IPS-18a (cell line): ENCODE data around the gene OR10H1.
"Not testable (repeated sequence)": the region's sequence is repeated elsewhere in the genome, so short reads cannot be mapped to it uniquely, and the experiment has no call there.

ENCODE experiments used
- H3K27ac ChIP-seq: one replicate; pipeline ENCODE4 v1.5.1; 2013; ENCODE audit warnings: low read length
- H3K27me3 ChIP-seq: one replicate; pipeline ENCODE4 v1.6.1; 2013; ENCODE audit warnings: mild to moderate bottlenecking, low read length; ENCODE audit not compliant: control insufficient read depth, insufficient read depth
- H3K36me3 ChIP-seq: one replicate; pipeline ENCODE4 v1.6.1; 2013; ENCODE audit warnings: low read depth, low read length; ENCODE audit not compliant: control insufficient read depth
- H3K4me1 ChIP-seq: one replicate; pipeline ENCODE4 v1.6.1; 2013; ENCODE audit warnings: low read depth, low read length; ENCODE audit not compliant: control insufficient read depth
- H3K4me3 ChIP-seq: one replicate; pipeline ENCODE4 v1.5.1; 2013; ENCODE audit warnings: low read length
- H3K9ac ChIP-seq: one replicate; pipeline ENCODE4 v1.6.1; 2013; ENCODE audit warnings: mild to moderate bottlenecking, low read length, moderate library complexity
- H3K9me3 ChIP-seq: one replicate; pipeline ENCODE4 v1.6.1; 2013; ENCODE audit warnings: low read depth, low read length; ENCODE audit not compliant: control insufficient read depth

Gene OR10H1, protein sequence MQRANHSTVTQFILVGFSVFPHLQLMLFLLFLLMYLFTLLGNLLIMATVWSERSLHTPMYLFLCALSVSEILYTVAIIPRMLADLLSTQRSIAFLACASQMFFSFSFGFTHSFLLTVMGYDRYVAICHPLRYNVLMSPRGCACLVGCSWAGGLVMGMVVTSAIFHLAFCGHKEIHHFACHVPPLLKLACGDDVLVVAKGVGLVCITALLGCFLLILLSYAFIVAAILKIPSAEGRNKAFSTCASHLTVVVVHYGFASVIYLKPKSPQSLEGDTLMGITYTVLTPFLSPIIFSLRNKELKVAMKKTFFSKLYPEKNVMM

DNA sequence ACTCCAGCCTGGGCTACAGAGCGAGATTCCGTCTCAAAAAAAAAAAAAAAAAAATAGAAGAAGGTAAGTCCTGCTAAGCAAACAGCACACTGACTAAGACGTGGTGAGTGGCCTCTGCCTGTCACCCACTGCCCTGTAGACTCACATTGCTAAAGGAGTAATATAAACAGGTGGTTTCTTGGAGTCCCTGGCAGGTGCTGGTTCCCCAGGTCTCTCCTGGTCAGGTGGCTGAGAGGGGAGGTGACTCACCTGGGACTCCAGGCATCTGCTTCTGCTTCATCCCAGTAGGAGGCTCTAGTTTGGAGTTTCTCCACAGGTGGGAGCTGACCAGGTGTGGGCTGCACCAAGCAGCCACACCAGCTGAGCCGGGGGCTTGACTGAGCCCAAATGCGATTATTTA, at the start of gene OR10H1:
OR10H1 (minus strand) TSS at position 359 of the 400 bp plus-strand sequence. CDS start 7,627 bp downstream, outside the sequence.
- H3K4me3 ChIP-seq = no peak within 1 kb of the TSS
- H3K9ac ChIP-seq = no peak within 1 kb of the TSS
- H3K27me3 ChIP-seq = no peaks in the 10 kb centered on the region
- no peaks in the 10 kb centered on the region for H3K36me3 ChIP-seq
- peaks cover 52% of the 10 kb centered on the region for H3K9me3 ChIP-seq
- H3K4me1 ChIP-seq = no peaks in the 10 kb centered on the region
- no peak within 1 kb of the TSS for H3K27ac ChIP-seq

DNA sequence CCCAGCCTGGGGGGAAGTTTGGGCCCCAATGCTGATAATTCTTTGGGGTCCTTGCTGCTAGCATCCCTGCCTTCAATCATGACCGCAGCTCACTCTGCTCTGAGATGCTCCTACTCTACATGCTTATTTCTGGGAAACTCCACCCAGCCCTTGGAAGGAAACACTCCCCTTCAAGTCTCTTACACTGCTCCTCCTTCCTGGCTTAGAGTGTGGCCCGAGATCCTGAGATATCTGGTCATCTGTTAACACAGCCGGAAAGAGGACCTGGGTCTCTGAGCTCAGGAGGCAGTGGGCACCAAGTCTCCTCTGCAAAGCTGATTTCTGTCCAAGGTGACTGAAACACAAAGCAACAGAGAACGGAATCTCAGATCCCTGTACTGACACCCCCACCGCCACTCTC, 49.4 kb upstream of the OR10H1 start:
- peaks cover 53% of the 10 kb centered on the region for H3K9me3 ChIP-seq
- no peaks in the 10 kb centered on the region for H3K4me1 ChIP-seq
- H3K27me3 ChIP-seq = no peaks in the 10 kb centered on the region
- no peak overlapping the region for H3K9ac ChIP-seq
- H3K36me3 ChIP-seq = no peaks in the 10 kb centered on the region
- H3K4me3 ChIP-seq = no peak overlapping the region
- H3K27ac ChIP-seq = no peak overlapping the region

DNA sequence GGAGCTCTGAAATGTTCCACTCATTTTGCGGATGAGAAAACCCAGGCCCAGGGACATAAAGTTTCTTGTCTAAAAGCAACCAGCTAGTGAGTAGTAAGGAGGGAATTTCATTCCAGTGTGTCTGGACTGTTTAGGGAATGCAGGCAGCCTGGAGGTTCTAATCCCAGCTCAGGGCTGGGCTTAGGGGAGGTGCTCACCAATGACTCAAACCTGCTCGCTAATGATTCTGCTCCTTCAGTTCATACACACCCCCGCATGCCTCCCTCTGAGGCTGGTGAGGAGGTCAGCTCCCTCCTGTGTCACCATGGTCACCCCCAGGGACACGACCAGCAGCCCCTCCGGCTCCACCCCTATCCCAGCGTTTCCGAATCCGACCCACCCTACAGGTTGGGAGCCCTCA, 47.8 kb upstream of the OR10H1 start:
- no peaks in the 10 kb centered on the region for H3K4me1 ChIP-seq
- H3K9me3 ChIP-seq = peaks cover 52% of the 10 kb centered on the region
- H3K27me3 ChIP-seq = no peaks in the 10 kb centered on the region
- no peak overlapping the region for H3K9ac ChIP-seq
- H3K36me3 ChIP-seq = no peaks in the 10 kb centered on the region
- no peak overlapping the region for H3K27ac ChIP-seq
- H3K4me3 ChIP-seq = no peak overlapping the region

DNA sequence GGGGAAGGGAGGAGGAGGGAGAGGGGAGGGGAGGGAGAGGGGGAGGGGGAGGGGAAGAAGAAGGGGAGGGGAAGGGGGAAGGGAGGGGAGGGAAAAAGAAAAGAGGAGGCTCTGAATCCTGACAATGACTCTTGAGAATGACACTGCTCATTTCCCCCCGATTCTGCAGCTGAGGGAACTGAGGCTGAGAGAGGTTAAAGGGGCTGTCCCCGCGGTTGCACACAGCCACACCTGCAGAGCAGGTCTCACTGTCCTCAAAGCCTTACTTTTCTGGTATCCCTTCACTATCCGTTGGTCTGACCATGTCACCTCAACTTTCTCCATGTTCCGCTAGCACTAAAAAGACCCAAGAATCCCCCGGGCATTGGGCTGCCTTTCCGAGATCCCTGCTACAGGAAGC, 47.0 kb upstream of the OR10H1 start:
- Histone ChIP-seq H3K27ac (no peak overlapping the region), H3K4me3 (no peak overlapping the region), H3K4me1 (no peaks in the 10 kb centered on the region), H3K27me3 (no peaks in the 10 kb centered on the region), H3K9ac (no peak overlapping the region), H3K9me3 (peaks cover 56% of the 10 kb centered on the region), H3K36me3 (no peaks in the 10 kb centered on the region)

DNA sequence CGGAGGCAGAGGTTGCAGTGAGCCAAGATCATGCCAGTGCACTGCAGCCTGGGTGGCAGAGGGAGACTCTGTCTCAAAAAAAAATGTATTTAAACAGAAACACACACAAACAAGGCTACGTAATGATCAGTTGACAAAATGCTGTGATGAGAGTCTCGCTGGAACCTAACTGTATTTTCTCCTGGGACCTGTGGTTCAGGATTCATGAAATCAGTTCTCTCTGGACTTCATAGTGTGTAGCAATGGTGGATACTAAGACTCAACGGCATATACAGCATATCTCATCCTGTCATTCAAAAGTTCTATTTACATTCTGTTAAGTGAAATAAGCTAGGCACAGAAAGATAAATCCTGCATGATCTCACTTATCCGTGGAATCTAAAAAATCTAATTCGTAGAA, 45.1 kb upstream of the OR10H1 start:
- no peak overlapping the region for H3K4me3 ChIP-seq
- peaks cover 55% of the 10 kb centered on the region for H3K9me3 ChIP-seq
- no peak overlapping the region for H3K27ac ChIP-seq
- H3K4me1 ChIP-seq = no peaks in the 10 kb centered on the region
- H3K9ac ChIP-seq = no peak overlapping the region
- H3K36me3 ChIP-seq = no peaks in the 10 kb centered on the region
- no peaks in the 10 kb centered on the region for H3K27me3 ChIP-seq

DNA sequence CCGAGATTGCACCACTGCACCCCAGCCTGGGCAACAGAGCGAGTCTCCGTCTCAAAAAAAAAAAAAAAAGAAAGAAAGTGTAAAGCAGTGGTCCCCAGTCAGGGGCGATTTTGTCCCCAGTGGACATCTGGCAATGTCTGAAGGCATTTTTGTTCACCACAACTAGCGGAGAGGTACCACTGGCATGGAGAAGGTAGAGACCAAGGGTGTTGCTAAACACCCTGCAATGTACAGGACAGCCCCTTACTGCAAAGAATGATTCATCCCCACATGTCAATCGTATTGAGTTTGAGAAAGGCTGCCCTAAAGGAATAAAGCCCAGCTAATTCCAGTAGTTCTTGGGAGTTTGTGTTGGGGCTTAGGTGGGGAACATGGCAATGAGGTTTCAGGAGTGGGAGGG, 43.7 kb upstream of the OR10H1 start:
- no peak overlapping the region for H3K4me3 ChIP-seq
- no peaks in the 10 kb centered on the region for H3K4me1 ChIP-seq

DNA sequence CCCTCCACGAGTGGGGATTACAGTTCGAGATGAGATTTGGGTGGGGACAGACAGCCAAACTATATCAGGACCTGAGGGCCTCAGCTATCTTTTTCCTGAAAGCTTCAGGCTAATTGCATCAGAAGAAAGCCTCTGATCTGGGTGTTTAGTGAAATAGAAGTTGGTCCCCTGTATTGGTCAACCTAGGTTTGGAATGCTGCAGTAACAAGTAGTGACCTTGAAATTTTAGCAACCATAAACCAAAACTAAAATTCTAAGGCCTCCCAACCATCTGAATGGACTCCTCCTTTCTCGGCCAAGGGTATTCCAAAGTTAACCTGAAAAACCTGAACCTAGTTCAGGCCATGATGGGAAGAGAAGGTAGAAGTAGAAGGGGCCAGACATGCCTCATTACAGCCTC, 34.9 kb upstream of the OR10H1 start:
- no peak overlapping the region for H3K4me3 ChIP-seq
- no peaks in the 10 kb centered on the region for H3K4me1 ChIP-seq
- peaks cover 57% of the 10 kb centered on the region for H3K9me3 ChIP-seq
- H3K27ac ChIP-seq = no peak overlapping the region
- H3K27me3 ChIP-seq = no peaks in the 10 kb centered on the region
- H3K36me3 ChIP-seq = no peaks in the 10 kb centered on the region
- H3K9ac ChIP-seq = no peak overlapping the region

More for the DNA sequence above, 43.7 kb upstream of the OR10H1 start:
- Histone ChIP-seq H3K27me3 (no peaks in the 10 kb centered on the region), H3K27ac (no peak overlapping the region), H3K36me3 (no peaks in the 10 kb centered on the region), H3K9me3 (peaks cover 46% of the 10 kb centered on the region), H3K9ac (no peak overlapping the region)

DNA sequence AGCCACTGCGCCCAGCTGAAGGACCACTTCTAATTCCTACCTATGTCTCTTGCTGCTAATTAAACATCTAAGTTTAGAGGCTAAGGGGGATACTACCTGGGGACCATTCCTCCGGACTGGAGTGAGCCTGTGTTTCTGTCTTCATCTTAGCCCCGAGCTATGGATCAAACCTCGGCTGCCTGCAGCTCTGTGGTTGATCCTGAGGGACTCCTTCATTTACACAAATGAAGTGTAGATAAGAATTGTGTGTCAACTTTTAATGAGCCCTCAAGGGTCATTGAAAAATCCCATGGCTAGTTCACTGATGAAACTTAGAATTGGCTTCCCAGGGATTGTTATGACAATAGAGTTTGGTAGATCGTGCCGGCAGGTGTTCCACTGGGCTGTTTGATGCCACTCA, 31.5 kb upstream of the OR10H1 start:
- no peaks in the 10 kb centered on the region for H3K27me3 ChIP-seq
- no peaks in the 10 kb centered on the region for H3K4me1 ChIP-seq
- no peak overlapping the region for H3K4me3 ChIP-seq
- H3K27ac ChIP-seq = no peak overlapping the region
- H3K36me3 ChIP-seq = no peaks in the 10 kb centered on the region
- no peak overlapping the region for H3K9ac ChIP-seq
- H3K9me3 ChIP-seq = peaks cover 59% of the 10 kb centered on the region

DNA sequence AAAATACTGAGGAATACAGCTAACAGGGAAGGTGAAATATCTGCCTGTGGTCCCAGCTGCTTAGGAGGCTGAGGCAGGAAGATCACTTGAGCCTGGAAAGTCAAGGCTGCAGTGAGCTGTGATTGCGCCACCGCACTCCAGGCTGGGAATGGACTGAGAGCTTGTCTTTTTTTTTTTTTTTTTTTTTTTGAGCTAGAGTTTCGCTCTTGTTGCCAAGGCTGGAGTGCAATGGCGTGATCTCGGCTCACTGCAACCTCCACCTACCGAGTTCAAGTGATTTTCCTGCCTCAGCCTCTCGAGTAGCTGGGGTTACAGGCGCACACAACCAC, 28.4 kb upstream of the OR10H1 start:
- H3K9ac ChIP-seq, H3K27me3 ChIP-seq, H3K36me3 ChIP-seq, H3K4me3 ChIP-seq, H3K4me1 ChIP-seq, H3K27ac ChIP-seq: not testable (repeated sequence)
- peaks cover 55% of the 10 kb centered on the region for H3K9me3 ChIP-seq

DNA sequence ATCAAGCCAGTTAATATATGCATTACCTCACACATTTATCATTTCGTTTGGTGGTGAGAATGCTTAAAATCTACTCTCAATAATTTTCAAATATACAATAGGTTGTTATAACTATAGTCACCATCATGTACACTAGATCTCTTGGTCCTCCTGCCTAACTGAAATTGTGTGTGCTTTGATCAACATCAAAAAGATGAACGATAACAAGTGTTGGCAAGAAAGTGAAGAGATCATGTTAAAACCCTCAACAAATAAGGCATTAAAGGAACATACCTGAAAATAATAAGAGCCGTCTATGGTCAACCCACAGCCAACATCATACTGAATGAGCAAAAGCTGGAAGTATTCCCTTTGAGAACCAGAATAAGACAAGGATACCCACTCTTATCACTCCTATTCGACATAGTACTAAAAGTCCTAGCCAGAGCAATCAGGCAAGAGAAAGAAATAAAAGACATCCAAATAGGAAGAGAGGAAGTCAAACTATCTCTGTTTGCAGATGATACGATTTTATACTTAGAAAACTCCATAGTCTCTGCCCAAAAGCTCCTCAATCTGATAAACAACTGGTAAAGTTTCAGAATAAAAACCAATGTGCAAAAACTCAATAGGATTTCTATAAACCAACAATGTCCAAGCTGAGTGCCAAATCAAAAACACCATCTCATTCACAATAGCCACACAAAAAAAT, 27.9 kb upstream of the OR10H1 start:
- Histone ChIP-seq H3K36me3 (no peaks in the 10 kb centered on the region), H3K27me3 (no peaks in the 10 kb centered on the region), H3K9me3 (peaks cover 56% of the 10 kb centered on the region), H3K4me1 (no peaks in the 10 kb centered on the region), H3K27ac (no peak overlapping the region), H3K9ac (no peak overlapping the region), H3K4me3 (no peak overlapping the region)

DNA sequence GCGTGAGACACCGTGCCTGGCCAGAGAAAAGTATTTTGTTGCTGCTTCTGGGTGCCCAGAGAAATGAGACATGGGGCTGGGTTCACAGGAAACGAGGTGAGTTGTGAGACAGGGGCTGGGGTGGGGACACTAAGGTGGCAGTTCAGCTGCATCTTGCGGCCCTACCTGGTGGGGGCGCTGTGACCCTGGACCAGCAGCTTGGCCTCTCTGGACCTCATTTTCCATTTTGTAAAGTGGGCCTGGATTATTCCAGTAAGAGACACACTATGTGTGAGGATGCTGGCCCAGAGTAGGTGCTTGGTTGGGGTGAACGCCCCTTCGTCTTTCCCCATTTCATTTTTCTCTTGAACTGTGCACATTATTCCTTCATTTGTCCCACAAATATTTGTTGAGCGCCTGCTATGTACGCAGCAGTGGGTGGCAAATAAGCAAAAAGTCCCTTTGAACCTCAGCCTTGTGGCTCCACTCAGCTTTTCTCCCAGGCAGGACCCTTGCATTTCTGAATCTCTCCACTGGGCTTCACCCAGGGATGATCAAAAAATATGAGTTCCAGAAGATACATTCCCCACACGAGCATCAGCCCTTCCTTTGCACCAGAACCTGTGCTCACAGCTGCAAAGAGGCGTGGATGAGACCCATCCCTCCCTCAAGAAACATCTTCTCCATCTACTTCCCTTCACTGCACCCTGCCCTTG, 26.6 kb upstream of the OR10H1 start:
- Histone ChIP-seq H3K27me3 (no peaks in the 10 kb centered on the region), H3K4me3 (no peak overlapping the region), H3K4me1 (no peaks in the 10 kb centered on the region), H3K9me3 (peaks cover 52% of the 10 kb centered on the region), H3K9ac (no peak overlapping the region), H3K36me3 (no peaks in the 10 kb centered on the region), H3K27ac (no peak overlapping the region)
